KOPT-K1 (cell line): ENCODE results near the gene RTL9.
"Not testable (repeated sequence)": the region's sequence is repeated elsewhere in the genome, so short reads cannot be mapped to it uniquely, and the experiment has no call there.

Source experiments
- H3K27ac ChIP-seq: fragments of 200-600 bp; sonication (generic); 2 replicates; pipeline ENCODE4 v1.5.1; 2016; ENCODE audit warnings: antibody characterized with exemption, mild to moderate bottlenecking, low read depth, low read length; ENCODE audit not compliant: poor library complexity, severe bottlenecking
- H3K36me3 ChIP-seq: fragments of 200-600 bp; sonication (generic); 2 replicates; pipeline ENCODE4 v1.5.1; 2017; ENCODE audit warnings: antibody characterized with exemption, mild to moderate bottlenecking, low read length, moderate library complexity; ENCODE audit not compliant: insufficient read depth
- H3K9me3 ChIP-seq: fragments of 200-600 bp; sonication (generic); 2 replicates; pipeline ENCODE4 v1.5.1; 2017; ENCODE audit warnings: antibody characterized with exemption, low read length, mild to moderate bottlenecking; ENCODE audit not compliant: insufficient read depth, poor library complexity, severe bottlenecking

The RTL9 gene

GRCh38 chrX:110394651-110395050 is 36.0 kb downstream of the RTL9 start:
- Histone ChIP-seq H3K9me3 (no peaks in the 10 kb centered on the region), H3K36me3 (no peaks in the 10 kb centered on the region), H3K27ac (no peak overlapping the region)

DNA sequence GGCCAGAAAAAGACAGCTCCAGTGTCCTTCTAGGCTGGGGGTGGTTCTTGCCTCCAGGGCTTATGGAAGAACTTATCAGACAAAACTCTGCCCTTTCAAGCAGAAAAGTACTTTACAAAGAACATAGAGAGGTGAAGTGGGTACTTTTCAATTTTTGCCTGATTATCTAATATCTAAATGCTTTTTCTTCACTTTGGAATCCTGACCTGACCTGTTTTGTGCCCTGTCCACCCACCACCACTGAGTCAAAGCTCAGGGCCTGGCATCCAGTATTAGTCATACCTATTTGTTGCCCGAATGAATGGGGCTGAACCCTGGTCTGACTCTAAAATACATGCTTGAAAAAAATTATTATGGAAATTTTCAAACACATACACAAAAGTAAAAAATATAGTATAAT is 37.2 kb downstream of the RTL9 start:
- Histone ChIP-seq H3K9me3 (no peaks in the 10 kb centered on the region), H3K27ac (no peak overlapping the region), H3K36me3 (no peaks in the 10 kb centered on the region)

DNA sequence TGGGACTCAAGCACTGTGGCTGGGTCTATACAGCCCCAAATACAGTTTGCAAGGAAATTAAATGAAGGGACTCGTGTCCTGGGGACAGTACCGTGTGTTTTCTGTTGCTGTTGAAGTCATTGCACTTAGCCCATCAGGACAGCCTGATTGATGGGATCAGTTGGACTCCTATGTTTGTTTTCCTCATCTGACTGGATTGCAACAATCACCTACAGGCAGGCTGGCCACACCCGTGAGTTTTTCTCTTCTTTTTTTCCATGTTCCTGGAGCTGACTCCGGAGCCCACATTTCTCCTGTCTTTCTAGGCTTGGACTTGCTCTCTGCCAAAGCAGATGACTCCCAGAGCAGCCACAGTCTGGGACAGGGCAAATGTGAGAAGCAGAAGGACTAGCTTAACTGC is 38.1 kb downstream of the RTL9 start:
- H3K36me3 ChIP-seq = no peaks in the 10 kb centered on the region
- no peaks in the 10 kb centered on the region for H3K9me3 ChIP-seq
- no peak overlapping the region for H3K27ac ChIP-seq

GRCh38 chrX:110397339-110397738 is 38.7 kb downstream of the RTL9 start:
- H3K27ac ChIP-seq = no peak overlapping the region

DNA sequence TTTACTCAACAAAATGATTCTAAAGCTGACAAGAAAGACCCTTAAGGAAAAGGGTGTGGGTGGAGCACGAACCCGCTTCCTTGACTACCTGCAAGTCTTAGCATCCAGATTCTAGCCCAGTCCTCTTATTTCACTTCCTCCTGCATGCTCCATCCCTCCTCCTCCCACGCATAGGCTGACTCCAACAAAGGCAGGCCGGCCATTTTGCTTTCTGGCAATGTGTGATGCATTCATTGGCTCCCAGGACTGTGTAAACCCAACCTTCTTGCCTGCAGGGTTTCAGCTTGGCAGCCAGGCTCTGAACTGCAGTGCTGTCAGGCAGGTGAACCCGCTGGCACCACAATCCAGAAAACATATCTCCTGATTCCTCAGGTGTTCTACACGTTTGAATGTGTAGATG is 39.3 kb downstream of the RTL9 start:
- H3K36me3 ChIP-seq = no peaks in the 10 kb centered on the region
- no peaks in the 10 kb centered on the region for H3K9me3 ChIP-seq
- no peak overlapping the region for H3K27ac ChIP-seq

More at GRCh38 chrX:110397339-110397738, 38.7 kb downstream of the RTL9 start:
- H3K36me3 ChIP-seq = no peaks in the 10 kb centered on the region
- H3K9me3 ChIP-seq = no peaks in the 10 kb centered on the region

GRCh38 chrX:110399497-110399896 is 40.8 kb downstream of the RTL9 start:
- H3K36me3 ChIP-seq = no peaks in the 10 kb centered on the region
- no peak overlapping the region for H3K27ac ChIP-seq
- no peaks in the 10 kb centered on the region for H3K9me3 ChIP-seq

DNA sequence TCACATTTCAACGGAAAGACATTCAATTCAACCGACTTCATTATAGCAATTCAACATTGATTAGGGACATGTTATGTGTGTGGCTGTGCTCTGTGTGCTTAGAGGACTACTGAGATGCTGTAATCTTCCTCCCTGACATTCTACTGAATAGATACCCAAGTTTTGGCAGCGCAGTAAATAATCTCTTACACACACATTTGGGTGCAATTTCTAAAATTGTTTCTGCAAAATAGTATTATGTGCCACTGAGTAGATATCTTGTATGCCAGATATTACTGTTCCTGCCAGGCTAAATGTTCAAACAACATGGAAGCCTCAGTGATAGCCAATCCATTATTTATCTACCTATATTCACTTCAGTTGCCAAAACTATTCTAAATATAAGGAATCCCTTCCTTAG is 41.3 kb downstream of the RTL9 start:
- H3K9me3 ChIP-seq = no peaks in the 10 kb centered on the region

DNA sequence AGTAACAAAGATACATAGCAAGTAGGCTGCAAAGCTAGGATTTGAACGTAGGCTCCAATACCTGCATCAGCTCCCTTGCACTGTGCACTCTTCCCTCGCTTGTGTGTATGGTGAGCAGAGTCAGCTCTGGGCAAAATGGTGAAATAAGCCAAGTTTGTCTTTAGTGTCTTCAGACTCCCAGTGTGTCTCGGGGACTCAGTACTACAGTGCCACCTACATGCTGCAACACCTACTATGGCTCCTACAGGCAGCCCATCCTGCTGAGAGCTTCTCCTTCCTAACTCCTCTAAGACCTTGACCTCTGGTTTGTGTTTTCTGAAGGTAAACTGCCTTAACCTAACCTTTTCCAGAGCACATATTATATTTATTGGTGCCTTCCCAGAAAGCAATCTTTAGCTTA is 42.5 kb downstream of the RTL9 start:
- H3K27ac ChIP-seq = no peak overlapping the region
- H3K9me3 ChIP-seq = no peaks in the 10 kb centered on the region
- H3K36me3 ChIP-seq = no peaks in the 10 kb centered on the region

More for the DNA sequence above, 41.3 kb downstream of the RTL9 start:
- Histone ChIP-seq H3K36me3 (no peaks in the 10 kb centered on the region), H3K27ac (no peak overlapping the region)

- Histone ChIP-seq H3K27ac (no peak overlapping the region), H3K9me3 (no peaks in the 10 kb centered on the region), H3K36me3 (no peaks in the 10 kb centered on the region)
These were observed 43.6 kb downstream of the RTL9 start for GRCh38 chrX:110402091-110402849.

- Histone ChIP-seq H3K36me3 (no peaks in the 10 kb centered on the region), H3K9me3 (no peaks in the 10 kb centered on the region), H3K27ac (no peak overlapping the region)
These were observed 44.2 kb downstream of the RTL9 start for GRCh38 chrX:110402850-110403221.

- H3K36me3 ChIP-seq = no peaks in the 10 kb centered on the region
- H3K9me3 ChIP-seq = no peaks in the 10 kb centered on the region
- H3K27ac ChIP-seq = no peak overlapping the region
These were observed 45.0 kb downstream of the RTL9 start for GRCh38 chrX:110403441-110404238.

DNA sequence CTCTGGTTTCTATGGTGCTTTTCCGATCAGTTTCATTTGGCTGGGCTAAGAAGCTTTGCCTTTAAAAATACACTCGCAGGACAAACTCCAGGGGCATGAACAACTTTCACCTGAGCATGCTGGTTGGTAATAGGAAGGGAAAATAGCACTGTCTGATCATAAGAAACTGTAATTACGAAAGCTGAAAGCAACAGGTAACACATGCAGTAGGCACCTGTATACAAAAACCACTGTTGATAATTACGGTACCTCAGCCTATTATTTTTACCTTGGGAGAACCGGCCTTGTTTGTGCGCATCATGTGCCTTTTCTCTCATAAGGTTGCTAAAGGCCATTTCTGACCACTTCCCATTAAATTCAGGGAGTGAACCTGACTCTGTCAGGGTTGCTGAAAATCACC is 45.7 kb downstream of the RTL9 start:
- Histone ChIP-seq H3K27ac (no peak overlapping the region), H3K36me3 (no peaks in the 10 kb centered on the region), H3K9me3 (no peaks in the 10 kb centered on the region)

DNA sequence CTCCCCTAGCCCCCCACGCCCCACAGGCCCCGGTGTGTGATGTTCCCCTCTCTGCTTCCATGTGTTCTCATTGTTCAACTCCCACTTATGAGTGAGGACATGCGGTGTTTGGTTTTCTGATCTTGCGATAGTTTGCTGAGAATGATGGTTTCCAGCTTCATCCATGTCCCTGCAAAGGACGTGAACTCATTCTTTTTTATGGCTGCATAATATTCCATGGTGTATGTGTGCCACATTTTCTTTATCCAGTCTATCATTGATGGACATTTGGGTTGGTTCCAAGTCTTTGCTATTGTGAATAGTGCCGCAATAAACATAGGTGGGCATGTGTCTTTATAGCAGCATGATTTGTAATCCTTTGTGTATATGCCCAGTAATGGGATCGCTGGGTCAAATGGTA is 47.6 kb downstream of the RTL9 start:
- not testable (repeated sequence) for H3K36me3 ChIP-seq, H3K27ac ChIP-seq

DNA sequence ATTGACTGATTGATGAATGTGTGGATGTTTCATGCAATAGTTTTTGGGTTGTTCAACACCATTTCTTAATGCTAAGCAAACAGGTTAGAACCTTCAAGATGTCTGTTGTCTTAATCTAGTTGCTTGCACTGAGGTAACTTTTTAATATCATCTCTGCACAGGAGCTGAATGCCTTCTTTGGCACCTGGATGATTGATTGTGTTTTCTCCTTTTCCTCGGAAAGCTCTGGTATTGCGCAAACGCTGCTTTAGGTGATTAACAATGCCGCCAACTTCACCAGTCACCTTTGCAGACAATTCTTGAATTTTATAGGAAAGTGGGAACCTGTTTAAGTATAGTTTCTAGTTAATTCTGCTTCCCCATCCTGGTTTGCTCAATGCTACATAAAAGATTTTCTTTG is 48.2 kb downstream of the RTL9 start:
- Histone ChIP-seq H3K36me3 (no peaks in the 10 kb centered on the region), H3K9me3 (no peaks in the 10 kb centered on the region), H3K27ac (no peak overlapping the region)

More for the DNA sequence above, 47.6 kb downstream of the RTL9 start:
- not testable (repeated sequence) for H3K9me3 ChIP-seq

GRCh38 chrX:110407910-110408545 is 49.4 kb downstream of the RTL9 start:
- no peaks in the 10 kb centered on the region for H3K36me3 ChIP-seq
- no peak overlapping the region for H3K27ac ChIP-seq
- H3K9me3 ChIP-seq = no peaks in the 10 kb centered on the region
